HG02885 (cell line): ENCODE results near the gene ZNF488.

Source experiments
- ATAC-seq: cut with Tn5 transposase; IDR thresholded peaks from one replicate; pipeline ENCODE4 v1.9.1; 2021; ENCODE audit warnings: mild to moderate bottlenecking; ENCODE audit not compliant: unreplicated experiment, poor library complexity

The ZNF488 gene

GRCh38 chr10:47369251-47369894 lies 14.7 kb downstream of the ZNF488 start:
- ATAC-seq = no peak

- no peak for ATAC-seq
Observed at GRCh38 chr10:47368431-47369180, 15.5 kb downstream of the ZNF488 start.

- ATAC-seq = no peak
Observed at GRCh38 chr10:47367646-47368045, 16.4 kb downstream of the ZNF488 start.

DNA sequence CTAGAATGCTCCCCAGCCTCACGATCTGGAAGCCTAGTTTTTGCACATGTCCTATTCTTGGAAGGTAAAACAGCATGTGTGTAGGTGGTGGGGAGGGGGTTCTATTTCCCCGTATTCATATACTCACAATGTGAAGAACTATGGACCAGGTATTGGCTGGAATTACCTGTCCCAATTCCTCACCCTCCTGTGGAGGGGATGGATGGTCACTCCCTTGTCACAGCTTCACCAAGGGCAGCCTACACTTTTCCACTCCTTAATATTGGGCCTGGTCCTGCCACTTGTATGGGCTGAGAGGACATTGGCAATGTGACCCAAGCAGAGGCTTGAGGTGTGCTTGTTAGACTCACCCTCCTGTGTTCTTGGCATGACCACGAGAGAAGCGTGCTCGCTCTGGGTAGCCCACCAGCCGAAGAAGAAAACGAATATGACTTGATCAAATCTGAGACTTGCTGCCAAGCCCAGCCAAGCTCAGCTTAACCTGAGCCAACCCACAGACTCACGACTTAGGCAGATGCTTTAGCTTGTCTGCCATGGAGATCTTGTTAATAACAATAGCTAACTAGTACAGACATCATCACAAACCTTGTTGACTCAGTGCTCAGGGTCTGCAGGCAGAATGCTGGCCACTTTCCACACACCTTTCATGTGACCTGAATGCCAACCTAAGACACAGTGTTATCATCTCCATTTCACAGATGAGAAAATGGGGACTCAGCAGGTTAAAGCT lies 17.2 kb downstream of the ZNF488 start:
- ATAC-seq = no peak

GRCh38 chr10:47366181-47366631 lies 17.9 kb downstream of the ZNF488 start:
- no peak for ATAC-seq

GRCh38 chr10:47365431-47366180 lies 18.5 kb downstream of the ZNF488 start:
- ATAC-seq = no peak

DNA sequence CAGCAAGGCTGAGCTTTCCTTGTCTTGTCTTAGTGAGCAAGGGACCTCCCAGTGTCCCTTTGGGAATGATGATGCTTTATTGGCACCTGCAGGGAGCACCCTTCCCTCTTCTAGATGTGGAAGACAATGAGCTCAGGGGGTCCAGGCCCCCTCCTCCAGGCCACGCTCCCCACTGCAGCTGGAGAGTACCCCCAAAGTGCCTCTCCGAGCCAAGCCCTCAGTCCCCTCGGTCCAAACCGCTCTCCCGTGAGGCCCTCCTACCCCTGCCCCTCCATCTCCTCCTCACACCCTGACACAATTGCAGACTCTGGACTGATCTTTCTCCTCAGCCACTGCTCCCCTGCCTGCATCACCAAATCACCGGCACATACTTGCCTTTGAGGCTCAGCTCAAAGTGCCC lies 19.2 kb downstream of the ZNF488 start:
- no peak for ATAC-seq

GRCh38 chr10:47364366-47364765 lies 19.7 kb downstream of the ZNF488 start:
- ATAC-seq = no peak

- ATAC-seq = no peak
Observed at GRCh38 chr10:47363781-47364180, 20.3 kb downstream of the ZNF488 start.

DNA sequence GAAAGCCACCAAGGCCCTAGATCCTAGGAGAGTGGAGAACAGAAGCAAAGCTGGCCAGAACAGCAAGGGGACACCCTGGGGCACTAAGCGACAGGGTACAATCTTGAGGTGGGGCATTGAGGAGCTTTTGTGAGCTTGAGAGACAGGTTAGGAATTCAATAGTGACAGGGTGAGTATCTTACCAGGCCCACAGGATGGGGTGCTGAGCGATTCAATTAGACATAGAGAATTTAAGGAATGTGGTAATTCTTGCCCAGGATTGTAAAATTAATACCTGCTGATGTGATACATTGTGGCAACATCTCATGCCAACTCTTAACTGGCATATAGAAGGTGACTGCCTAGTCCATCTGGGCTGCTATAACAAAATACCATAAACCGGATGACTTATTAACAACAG lies 21.9 kb downstream of the ZNF488 start:
- ATAC-seq = no peak

GRCh38 chr10:47361293-47361692 lies 22.8 kb downstream of the ZNF488 start:
- ATAC-seq = no peak

GRCh38 chr10:47360419-47361040 lies 23.6 kb downstream of the ZNF488 start:
- ATAC-seq = no peak

DNA sequence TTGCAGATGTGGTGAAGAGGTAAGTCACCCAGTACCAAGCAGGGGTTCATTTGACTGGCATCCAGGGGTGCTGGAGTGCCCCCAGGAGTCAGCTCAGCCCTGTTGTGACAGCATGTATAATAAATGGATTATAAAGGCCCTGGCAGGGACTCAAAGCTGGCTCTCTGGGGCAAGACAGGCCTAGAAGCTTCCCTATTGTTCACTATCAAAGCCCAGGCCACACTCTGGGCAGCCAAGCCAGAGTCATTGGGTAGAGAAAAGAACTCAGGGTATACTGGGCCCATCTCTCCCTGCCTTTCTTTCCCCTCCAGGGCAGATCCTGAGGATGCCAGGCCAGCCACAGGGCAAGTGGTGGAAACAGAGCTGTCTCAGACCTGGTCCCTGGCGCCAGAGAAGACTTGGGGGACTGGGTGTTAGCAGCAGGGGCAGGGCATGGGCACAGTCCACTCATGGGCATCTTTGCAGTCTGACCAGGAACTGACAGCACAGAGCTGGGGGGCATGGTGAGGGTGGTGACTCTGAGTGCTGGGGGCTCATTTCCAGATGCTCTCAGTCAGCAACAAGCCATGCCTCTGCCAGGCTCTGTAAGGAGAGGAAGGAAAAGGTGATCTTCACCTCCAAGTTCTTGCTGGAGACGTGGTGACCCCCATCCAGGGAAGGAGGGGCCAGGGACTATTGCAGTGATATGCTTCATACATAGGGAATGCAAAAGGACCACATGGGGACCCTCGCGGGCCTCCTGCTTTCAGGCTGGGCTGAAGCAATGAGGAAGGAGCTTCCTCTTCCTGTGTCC lies 24.3 kb downstream of the ZNF488 start:
- ATAC-seq = no peak

DNA sequence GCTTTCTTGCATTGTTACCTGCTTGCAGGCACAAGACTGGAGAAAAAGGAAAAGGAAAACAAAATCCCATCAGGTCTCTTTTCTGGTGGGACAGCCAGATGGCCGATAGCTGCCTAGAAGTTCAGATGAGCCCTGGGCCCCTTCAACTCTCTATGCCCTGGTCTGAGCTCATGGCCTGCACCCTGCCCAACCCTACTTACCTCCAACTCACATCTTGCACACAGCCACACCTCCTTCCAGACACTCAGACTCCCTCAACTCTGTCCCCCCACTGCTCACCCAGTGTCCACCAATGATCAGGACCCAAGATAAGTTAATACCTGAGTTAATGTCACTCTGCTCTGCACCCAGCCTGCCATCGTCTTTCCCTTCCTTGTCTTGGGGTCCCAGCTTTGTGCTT lies 25.0 kb downstream of the ZNF488 start:
- no peak for ATAC-seq

DNA sequence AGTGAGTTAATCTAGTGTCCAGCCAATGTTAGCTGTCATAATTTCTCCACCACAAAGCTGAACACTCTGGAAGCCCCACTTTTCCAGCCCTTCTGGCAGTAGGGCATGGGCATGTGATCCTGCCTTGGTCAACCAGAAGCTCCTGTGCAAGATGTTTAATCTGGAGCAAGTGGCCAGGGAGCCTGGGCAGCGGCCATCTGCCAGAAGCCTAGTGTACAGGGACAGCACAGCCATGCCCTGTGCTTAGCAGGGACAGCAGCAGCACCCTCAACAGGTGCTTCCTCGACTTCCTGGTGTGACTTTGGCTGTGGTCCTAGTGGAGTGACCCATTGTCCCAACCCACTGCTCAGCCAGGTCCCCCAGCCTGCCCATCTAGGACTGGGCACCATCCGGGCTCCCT lies 25.6 kb downstream of the ZNF488 start:
- ATAC-seq = no peak

DNA sequence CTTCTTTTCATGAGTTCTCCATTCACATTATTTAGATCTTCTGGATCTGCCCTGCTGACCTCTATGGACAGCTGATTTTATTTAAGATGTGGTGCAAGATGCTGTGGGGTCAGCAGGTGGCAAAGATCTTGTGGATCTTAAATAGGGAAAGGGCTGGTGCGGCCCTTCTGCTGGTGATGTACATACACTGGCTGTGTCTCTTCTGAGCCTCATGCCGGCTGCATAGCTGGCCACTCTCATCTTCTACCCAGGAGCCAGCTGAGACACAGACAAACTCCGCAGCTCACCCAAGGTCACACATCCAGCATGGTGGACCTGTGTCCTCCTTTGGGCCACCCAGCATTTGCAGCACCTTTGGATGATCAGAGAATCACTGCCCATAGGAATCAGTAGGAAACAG lies 26.2 kb downstream of the ZNF488 start:
- no peak for ATAC-seq

DNA sequence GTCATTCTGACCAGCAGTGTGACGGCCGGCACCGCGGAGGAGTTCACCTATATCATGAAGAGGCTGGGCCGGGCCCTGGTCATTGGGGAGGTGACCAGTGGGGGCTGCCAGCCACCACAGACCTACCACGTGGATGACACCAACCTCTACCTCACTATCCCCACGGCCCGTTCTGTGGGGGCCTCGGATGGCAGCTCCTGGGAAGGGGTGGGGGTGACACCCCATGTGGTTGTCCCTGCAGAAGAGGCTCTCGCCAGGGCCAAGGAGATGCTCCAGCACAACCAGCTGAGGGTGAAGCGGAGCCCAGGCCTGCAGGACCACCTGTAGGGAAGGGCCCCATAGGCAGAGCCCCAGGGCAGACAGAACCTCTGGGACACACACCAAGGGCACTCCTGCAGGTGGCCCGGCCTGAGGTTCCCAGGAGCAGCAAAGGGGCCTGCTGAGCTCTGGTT lies 26.9 kb downstream of the ZNF488 start:
- no peak for ATAC-seq

- ATAC-seq = no peak
Observed at GRCh38 chr10:47356708-47357107, 27.4 kb downstream of the ZNF488 start.

- no peak for ATAC-seq
Observed at GRCh38 chr10:47354900-47355299, 29.2 kb downstream of the ZNF488 start.
